Keratinocyte (primary cell): ENCODE measurements around the gene ETF1. TPM values are rescaled to one million over a fixed set of nuclear protein-coding genes. Genes with fewer than 3 reads are reported as not detected.

Experiments used
- DNase-seq: peaks from one replicate; pipeline ENCODE4 v3.0.0-alpha.2; 2011; ENCODE audit warnings: low read depth, missing footprints, low spot score
- FAIRE-seq: peaks from 2 replicates; lab custom pipeline; 2011; peaks lifted over from hg19 to GRCh38; lab: Jason Lieb, UNC
- H2AFZ ChIP-seq: 2 replicates; pipeline ENCODE4 v1.6.0; 2012; ENCODE audit warnings: low read length, control low read depth, inconsistent platforms; ENCODE audit not compliant: control insufficient read depth
- H3K27ac ChIP-seq: 2 replicates; pipeline ENCODE4 v1.5.1; 2011; ENCODE audit warnings: low read length; ENCODE audit not compliant: control insufficient read depth, insufficient read depth
- H3K27me3 ChIP-seq: 3 replicates; pipeline ENCODE4 v1.6.0; 2011; ENCODE audit warnings: low read length; ENCODE audit not compliant: control insufficient read depth, insufficient read depth; ENCODE audit errors: extremely low read depth
- H3K36me3 ChIP-seq, 2 experiments: 2 replicates in 1 of 2; 3 replicates in 1 of 2; pipeline ENCODE4 v1.5.1; 2011; ENCODE audit warnings: low read length in 2 of 2, mild to moderate bottlenecking in 1 of 2; ENCODE audit not compliant: control insufficient read depth in 2 of 2, insufficient read depth in 2 of 2; ENCODE audit errors: extremely low read depth in 1 of 2
- H3K4me1 ChIP-seq: 3 replicates; pipeline ENCODE4 v1.5.1; 2011; ENCODE audit warnings: low read length; ENCODE audit not compliant: control insufficient read depth, insufficient read depth; ENCODE audit errors: extremely low read depth
- H3K4me2 ChIP-seq: 3 replicates; pipeline ENCODE4 v1.6.0; 2011; ENCODE audit warnings: low read depth, low read length; ENCODE audit not compliant: control insufficient read depth, insufficient read depth; ENCODE audit errors: extremely low read depth
- H3K4me3 ChIP-seq, 3 experiments: fragments of 200-600 bp in 1 of 3; sonication (generic) in 1 of 3; 2 replicates in 2 of 3; 3 replicates in 1 of 3; pipeline ENCODE4 v1.5.1; 2011 to 2016; ENCODE audit warnings: low read length in 3 of 3, mild to moderate bottlenecking in 3 of 3, control low read depth in 2 of 3, inconsistent platforms in 1 of 3, low read depth in 1 of 3, mixed read lengths in 1 of 3, mixed run types in 1 of 3, moderate library complexity in 1 of 3; ENCODE audit not compliant: control insufficient read depth in 2 of 3, insufficient read depth in 2 of 3; ENCODE audit errors: extremely low read depth in 1 of 3
- H3K79me2 ChIP-seq: 2 replicates; pipeline ENCODE4 v1.6.0; 2012; ENCODE audit warnings: low read length; ENCODE audit not compliant: control insufficient read depth, insufficient read depth
- H3K9ac ChIP-seq: 3 replicates; pipeline ENCODE4 v1.6.0; 2011; ENCODE audit warnings: low read length; ENCODE audit not compliant: control insufficient read depth, insufficient read depth; ENCODE audit errors: extremely low read depth
- H3K9me1 ChIP-seq: 3 replicates; pipeline ENCODE4 v1.6.0; 2011; ENCODE audit warnings: low read length; ENCODE audit not compliant: control insufficient read depth, insufficient read depth; ENCODE audit errors: extremely low read depth
- H3K9me3 ChIP-seq: 2 replicates; pipeline ENCODE4 v1.5.1; 2012; ENCODE audit warnings: low read depth, low read length; ENCODE audit not compliant: control insufficient read depth
- H4K20me1 ChIP-seq: 3 replicates; pipeline ENCODE4 v1.6.0; 2011; ENCODE audit warnings: low read length; ENCODE audit not compliant: control insufficient read depth, insufficient read depth; ENCODE audit errors: extremely low read depth
- EZH2 ChIP-seq: IDR thresholded peaks from one replicate; pipeline ENCODE4 v1.6.1; 2012; ENCODE audit warnings: inconsistent platforms, mild to moderate bottlenecking, low read length, moderate library complexity
- dilution Hi-C: fragments of 300-500 bp; cut with MboI; formaldehyde crosslinking; loops from one replicate; pipeline ENCODE4 v1.7.0; 2020; ENCODE audit warnings: low sequenced_read_pairs; ENCODE audit not compliant: extremely low pct_ligation_motif_present
- polyA plus RNA-seq, 5 experiments: library from polyadenylated mRNA; depleted of rRNA in 3 of 5; stranded (reverse) in 3 of 5; stranded (forward) in 1 of 5; unstranded in 1 of 5; fragments of >200 nt; gene quantifications; 1 replicate in 1 of 5; 2 replicates in 3 of 5; 3 replicates in 1 of 5; pipeline versions ENCODE4 v1.2.1 to v1.2.3, GENCODE V29; 2011 to 2012; ENCODE audit warnings: missing spikeins in 2 of 5, low read depth in 1 of 5, low replicate concordance in 1 of 5
- TF ChIP-seq, protein P1 (sequence below), 3 experiments: IDR thresholded peaks in 1 of 3; conservative IDR thresholded peaks in 1 of 3; optimal IDR thresholded peaks in 1 of 3; 2 replicates in 2 of 3; 3 replicates in 1 of 3; pipeline versions ENCODE3 to v1.5.1; 2011; ENCODE audit warnings: low read length in 3 of 3, mild to moderate bottlenecking in 3 of 3, moderate library complexity in 2 of 3, control low read depth in 1 of 3, inconsistent platforms in 1 of 3; ENCODE audit not compliant: insufficient read depth in 2 of 3; ENCODE audit errors: extremely low read depth in 1 of 3

ETF1 gene
- polyA plus RNA-seq, 1 donor (not counting 4 experiments of a cell fraction or from before 2014, with no cell fraction given): 137 TPM

DNA sequence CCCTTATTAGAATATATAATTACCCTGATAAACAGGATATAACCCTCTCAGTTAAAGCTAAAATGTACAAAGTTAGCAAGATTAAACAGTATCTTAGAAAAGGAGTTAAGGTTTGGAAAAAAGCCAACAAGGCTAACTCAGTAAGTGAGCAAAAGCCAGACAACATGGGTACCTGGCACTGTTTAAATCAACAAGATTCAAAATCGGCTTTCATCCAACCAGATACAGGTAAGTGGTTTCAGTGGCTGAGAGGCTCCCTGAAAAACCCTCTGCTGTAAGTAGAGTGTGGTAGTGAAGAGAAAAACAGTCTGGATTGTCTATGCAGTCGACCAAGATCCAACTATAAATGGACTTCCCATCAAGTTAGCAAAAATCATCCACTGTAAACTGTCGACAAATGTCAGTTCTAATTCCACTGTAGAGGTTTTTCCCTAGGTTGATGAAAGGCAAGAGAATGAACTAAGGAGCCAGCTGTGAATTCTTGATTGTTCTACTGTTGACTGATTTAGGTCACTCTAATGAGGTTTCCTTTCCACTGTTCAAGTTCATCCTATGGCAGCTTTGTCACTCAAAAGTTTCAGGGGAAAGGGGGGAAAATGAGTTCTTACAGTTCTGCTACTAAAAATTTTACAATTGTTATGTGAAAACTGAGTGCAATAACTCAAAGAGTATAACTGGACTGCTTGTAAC is 27.3 kb downstream of the ETF1 start:
- dilution Hi-C loops: no loop called here
- no peak overlapping the region for H3K4me3 ChIP-seq
- no peak overlapping the region for H3K27ac ChIP-seq
- H4K20me1 ChIP-seq: peaks cover 3% of the 10 kb centered on the region
- H3K9me3 ChIP-seq: no peaks in the 10 kb centered on the region
- H3K4me2 ChIP-seq: no peak overlapping the region
- H3K9me1 ChIP-seq: no peaks in the 10 kb centered on the region
- TF ChIP-seq, protein P1, sequence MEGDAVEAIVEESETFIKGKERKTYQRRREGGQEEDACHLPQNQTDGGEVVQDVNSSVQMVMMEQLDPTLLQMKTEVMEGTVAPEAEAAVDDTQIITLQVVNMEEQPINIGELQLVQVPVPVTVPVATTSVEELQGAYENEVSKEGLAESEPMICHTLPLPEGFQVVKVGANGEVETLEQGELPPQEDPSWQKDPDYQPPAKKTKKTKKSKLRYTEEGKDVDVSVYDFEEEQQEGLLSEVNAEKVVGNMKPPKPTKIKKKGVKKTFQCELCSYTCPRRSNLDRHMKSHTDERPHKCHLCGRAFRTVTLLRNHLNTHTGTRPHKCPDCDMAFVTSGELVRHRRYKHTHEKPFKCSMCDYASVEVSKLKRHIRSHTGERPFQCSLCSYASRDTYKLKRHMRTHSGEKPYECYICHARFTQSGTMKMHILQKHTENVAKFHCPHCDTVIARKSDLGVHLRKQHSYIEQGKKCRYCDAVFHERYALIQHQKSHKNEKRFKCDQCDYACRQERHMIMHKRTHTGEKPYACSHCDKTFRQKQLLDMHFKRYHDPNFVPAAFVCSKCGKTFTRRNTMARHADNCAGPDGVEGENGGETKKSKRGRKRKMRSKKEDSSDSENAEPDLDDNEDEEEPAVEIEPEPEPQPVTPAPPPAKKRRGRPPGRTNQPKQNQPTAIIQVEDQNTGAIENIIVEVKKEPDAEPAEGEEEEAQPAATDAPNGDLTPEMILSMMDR (optimal IDR thresholded peaks at IDR 0.05 in 1 of 3, IDR thresholded peaks at IDR 0.05 in 1 of 3, conservative IDR thresholded peaks at IDR 0.05 in 1 of 3; ENCODE audit: extremely low read depth in 1 of 3, insufficient read depth in 2 of 3, low read length in 3 of 3): no peak
- TF ChIP-seq EZH2: no peak
- FAIRE-seq (no peak), DNase-seq (no peak)
- H3K4me1 ChIP-seq: no peaks in the 10 kb centered on the region
- peaks cover 47% of the 10 kb centered on the region for H3K79me2 ChIP-seq
- H3K9ac ChIP-seq: no peak overlapping the region
- H3K27me3 ChIP-seq: no peaks in the 10 kb centered on the region
- peaks cover 39 to 40% of the 10 kb centered on the region in 2 experiments for H3K36me3 ChIP-seq
- H2AFZ ChIP-seq: no peak overlapping the region

DNA sequence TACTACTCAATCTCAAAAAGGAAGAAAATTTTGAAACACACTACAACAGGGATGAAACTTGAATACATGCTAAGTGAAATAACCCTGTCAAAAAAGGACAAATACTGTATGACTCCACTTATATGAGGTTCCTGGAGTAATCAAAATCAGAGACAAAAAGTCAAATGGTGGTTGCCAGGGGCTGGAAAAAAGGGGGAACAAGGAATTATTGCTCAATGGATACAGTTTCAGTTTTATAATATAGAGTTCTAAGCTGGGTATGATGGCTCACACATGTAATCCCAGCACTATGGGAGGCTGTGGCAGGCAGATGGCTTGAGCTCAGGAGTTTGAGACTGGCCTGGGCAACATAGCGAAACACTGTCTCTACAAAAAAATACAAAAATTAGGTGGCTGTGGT is 29.0 kb downstream of the ETF1 start:
- H3K9me3 ChIP-seq: no peaks in the 10 kb centered on the region
- H3K79me2 ChIP-seq: peaks cover 35% of the 10 kb centered on the region
- DNase-seq (no peak), FAIRE-seq (no peak)
- H3K27ac ChIP-seq: no peak overlapping the region
- H3K27me3 ChIP-seq: no peaks in the 10 kb centered on the region
- no peaks in the 10 kb centered on the region for H4K20me1 ChIP-seq
- peaks cover 44 to 50% of the 10 kb centered on the region in 2 experiments for H3K36me3 ChIP-seq
- H3K4me3 ChIP-seq: no peak overlapping the region
- H3K4me1 ChIP-seq: no peaks in the 10 kb centered on the region
- no peak overlapping the region for H3K9ac ChIP-seq
- no peaks in the 10 kb centered on the region for H3K9me1 ChIP-seq
- TF ChIP-seq, protein P1 (optimal IDR thresholded peaks at IDR 0.05 in 1 of 3, IDR thresholded peaks at IDR 0.05 in 1 of 3, conservative IDR thresholded peaks at IDR 0.05 in 1 of 3; ENCODE audit: extremely low read depth in 1 of 3, insufficient read depth in 2 of 3, low read length in 3 of 3): no peak
- no peak for TF ChIP-seq EZH2
- no peak overlapping the region for H3K4me2 ChIP-seq
- no peak overlapping the region for H2AFZ ChIP-seq
- dilution Hi-C loops: no loop called here
